ENCODE results near the gene C11orf52. TPM values are rescaled to one million over a fixed set of nuclear protein-coding genes. Genes with fewer than 3 reads are reported as not detected.
A peak's percentile ranks its signal among the peaks of the same experiment; 100 is the strongest.

The C11orf52 gene
- total and polyA plus RNA-seq, 12 donors = 0.53 to 4.2 (median 2.1) TPM; not detected in 2

GRCh38 chr11:111941963-111942362, 23.2 kb downstream of the C11orf52 start:
- H3K27me3 ChIP-seq = no peaks in the 10 kb centered on the region
- no peak overlapping the region for H3K4me3 ChIP-seq
- TF ChIP-seq, protein P1, sequence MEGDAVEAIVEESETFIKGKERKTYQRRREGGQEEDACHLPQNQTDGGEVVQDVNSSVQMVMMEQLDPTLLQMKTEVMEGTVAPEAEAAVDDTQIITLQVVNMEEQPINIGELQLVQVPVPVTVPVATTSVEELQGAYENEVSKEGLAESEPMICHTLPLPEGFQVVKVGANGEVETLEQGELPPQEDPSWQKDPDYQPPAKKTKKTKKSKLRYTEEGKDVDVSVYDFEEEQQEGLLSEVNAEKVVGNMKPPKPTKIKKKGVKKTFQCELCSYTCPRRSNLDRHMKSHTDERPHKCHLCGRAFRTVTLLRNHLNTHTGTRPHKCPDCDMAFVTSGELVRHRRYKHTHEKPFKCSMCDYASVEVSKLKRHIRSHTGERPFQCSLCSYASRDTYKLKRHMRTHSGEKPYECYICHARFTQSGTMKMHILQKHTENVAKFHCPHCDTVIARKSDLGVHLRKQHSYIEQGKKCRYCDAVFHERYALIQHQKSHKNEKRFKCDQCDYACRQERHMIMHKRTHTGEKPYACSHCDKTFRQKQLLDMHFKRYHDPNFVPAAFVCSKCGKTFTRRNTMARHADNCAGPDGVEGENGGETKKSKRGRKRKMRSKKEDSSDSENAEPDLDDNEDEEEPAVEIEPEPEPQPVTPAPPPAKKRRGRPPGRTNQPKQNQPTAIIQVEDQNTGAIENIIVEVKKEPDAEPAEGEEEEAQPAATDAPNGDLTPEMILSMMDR (IDR thresholded peaks at IDR 0.05) = no peak
- TF ChIP-seq POLR2A (IDR thresholded peaks at IDR 0.05) = no peak
- H3K36me3 ChIP-seq (replicated peaks in 1 of 2) = no peaks in the 10 kb centered on the region
- 57 to 63% (median 59%) methylated on average over 5 of the region's 5 CpGs for WGBS, 4 donors
- no peaks in the 10 kb centered on the region for H3K9me3 ChIP-seq (replicated peaks in 1 of 3)
- peaks cover 43 to 59% of the 10 kb centered on the region in 2 donors for H3K4me1 ChIP-seq (replicated peaks in 1 of 2)
- peak overlapping the region in 4 of 5 donors; percentile 12 to 91 (median 70) for H3K27ac ChIP-seq
- peak; percentile 72 to 91 (median 80) for DNase-seq
- intact Hi-C loops (cut with DNase I) = loop anchor here in 1 of 2 donors (5.0 kb wide), 1 partner anchor 35 kb away; no protein-coding TSS in a partner anchor

DNA sequence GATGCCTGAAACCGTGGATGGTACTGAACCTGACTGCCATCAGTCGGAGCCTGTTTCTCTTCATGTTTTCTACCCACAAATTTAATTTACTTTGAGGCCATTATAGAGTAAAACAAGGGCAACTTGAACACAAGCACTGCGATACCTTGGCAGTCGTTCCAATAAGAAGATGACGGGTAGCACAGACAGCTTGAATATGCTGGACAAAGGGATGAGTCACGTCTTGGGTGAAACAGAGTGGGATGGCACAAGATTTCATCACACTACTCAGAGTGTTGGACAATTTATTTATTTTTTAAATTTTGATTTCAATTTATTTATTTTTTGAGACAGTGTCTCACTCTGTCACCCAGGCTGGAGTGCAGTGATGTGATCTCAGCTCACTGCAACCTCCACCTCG, 24.1 kb downstream of the C11orf52 start:
- 66 to 74% (median 70%) methylated on average over 7 of the region's 7 CpGs for whole genome bisulfite sequencing, 4 donors
- Histone ChIP-seq H3K27ac (peak overlapping the region in 3 of 5 donors; percentile 68 to 91 (median 71)), H3K36me3 (replicated peaks in 1 of 2) (no peaks in the 10 kb centered on the region), H3K9me3 (replicated peaks in 1 of 3) (no peaks in the 10 kb centered on the region), H3K4me3 (no peak overlapping the region), H3K4me1 (replicated peaks in 1 of 2) (peaks cover 38 to 54% of the 10 kb centered on the region in 2 donors), H3K27me3 (no peaks in the 10 kb centered on the region)
- peak in 5 of 7 donors; percentile 33 to 70 (median 53) for DNase-seq
- intact Hi-C loops (cut with DNase I) = loop anchor here in 1 of 2 donors (5.0 kb wide), 1 partner anchor 34 kb away; no protein-coding TSS in a partner anchor
- TF ChIP-seq POLR2A (IDR thresholded peaks at IDR 0.05) = peak in 1 of 2 donors; percentile 10
- TF ChIP-seq, protein P1 (IDR thresholded peaks at IDR 0.05) = no peak

- no peak overlapping the region for H3K4me3 ChIP-seq
- H3K27ac ChIP-seq = peak overlapping the region in 3 of 5 donors; percentile 50 to 77 (median 73)
- intact Hi-C loops (cut with DNase I) = loop anchor here in 1 of 2 donors (5.0 kb wide), 1 partner anchor 33 kb away; no protein-coding TSS in a partner anchor
- H3K9me3 ChIP-seq (replicated peaks in 1 of 3) = no peaks in the 10 kb centered on the region
- peak in 1 of 7 donors; percentile 1 for DNase-seq
- H3K27me3 ChIP-seq = no peaks in the 10 kb centered on the region
- H3K4me1 ChIP-seq (replicated peaks in 1 of 2) = peaks cover 25 to 42% of the 10 kb centered on the region in 2 donors
- no peak for TF ChIP-seq POLR2A (IDR thresholded peaks at IDR 0.05)
- TF ChIP-seq, protein P1 (IDR thresholded peaks at IDR 0.05) = no peak
- 71 to 91% (median 75%) methylated on average over 3 of the region's 3 CpGs for WGBS, 4 donors
- H3K36me3 ChIP-seq (replicated peaks in 1 of 2) = no peaks in the 10 kb centered on the region
Observed at GRCh38 chr11:111944139-111944538, 25.4 kb downstream of the C11orf52 start.

DNA sequence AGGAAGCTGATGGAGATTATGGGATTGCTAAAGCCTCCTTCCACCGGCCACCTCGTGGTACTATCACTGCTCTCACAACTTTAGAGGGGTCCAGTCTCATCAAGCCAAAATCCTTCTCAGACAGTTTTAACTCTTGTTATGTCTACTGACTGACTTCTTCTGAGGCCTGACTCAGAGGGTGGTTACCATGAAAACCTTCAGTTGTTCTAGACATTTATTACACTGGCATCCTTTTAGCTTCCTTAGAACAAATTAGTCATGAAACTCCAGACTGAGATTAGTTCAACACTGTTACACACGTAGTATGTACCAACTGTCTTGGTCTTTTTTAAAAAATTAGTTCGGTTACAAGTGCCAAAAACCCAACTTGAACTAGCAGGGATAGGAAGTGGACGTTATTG, 25.9 kb downstream of the C11orf52 start:
- no peaks in the 10 kb centered on the region for H3K27me3 ChIP-seq
- TF ChIP-seq, protein P1 (IDR thresholded peaks at IDR 0.05) = no peak
- no peak for TF ChIP-seq POLR2A (IDR thresholded peaks at IDR 0.05)

More for the DNA sequence above, 25.9 kb downstream of the C11orf52 start:
- WGBS, 4 donors = 46 to 63% (median 49%) methylated on average over 5 of the region's 5 CpGs
- Histone ChIP-seq H3K27ac (peak overlapping the region in 4 of 5 donors; percentile 43 to 77 (median 62)), H3K4me1 (replicated peaks in 1 of 2) (peaks cover 28 to 42% of the 10 kb centered on the region in 2 donors), H3K4me3 (no peak overlapping the region), H3K9me3 (replicated peaks in 1 of 3) (no peaks in the 10 kb centered on the region), H3K36me3 (replicated peaks in 1 of 2) (no peaks in the 10 kb centered on the region)
- intact Hi-C loops (cut with DNase I) = loop anchor here in 1 of 2 donors (5.0 kb wide), 1 partner anchor 33 kb away; no protein-coding TSS in a partner anchor
- no peak for DNase-seq
